A673 (cell line): ENCODE results near the gene VPS13D.

Source experiments
- CTCF ChIP-seq: fragments of 300-800, 200-600 bp; sonication (generic); conservative IDR thresholded peaks from 2 replicates; pipeline ENCODE4 v1.5.1; 2017; ENCODE audit warnings: low read depth, mild to moderate bottlenecking, antibody characterized with exemption, low read length, moderate library complexity, mixed read lengths
- EZH2 ChIP-seq: fragments of 200-600 bp; sonication (generic); IDR thresholded peaks from 2 replicates; pipeline ENCODE4 v1.6.1; 2017; ENCODE audit warnings: borderline replicate concordance, low read depth, mild to moderate bottlenecking, mixed read lengths, antibody characterized with exemption, low read length; ENCODE audit not compliant: poor library complexity, severe bottlenecking

GRCh38 chr1:12201352-12202189 lies 28.3 kb upstream of the VPS13D start:
- no peak for TF ChIP-seq CTCF
- no peak for TF ChIP-seq EZH2
